A549 (cell line): ENCODE measurements around the gene HEXIM1.

ENCODE experiments used
- CEBPB ChIP-seq, 2 experiments: fragments of >200 bp in 1 of 2; sonication (Bioruptor Twin) in 1 of 2; formaldehyde crosslinking in 1 of 2; IDR thresholded peaks; 2 replicates each; pipeline ENCODE4 v1.6.1; 2012 to 2016
- HDAC2 ChIP-seq: fragments of 200-600 bp; sonication (generic); IDR thresholded peaks from 2 replicates; pipeline ENCODE4 v1.6.1; 2016
- KDM5A ChIP-seq: fragments of 200-600 bp; sonication (generic); IDR thresholded peaks from 2 replicates; pipeline ENCODE4 v1.6.1; 2016; ENCODE audit warnings: antibody characterized with exemption, mild to moderate bottlenecking
- TFCP2L1 ChIP-seq: fragments of 250-450 bp; sonication (Bioruptor Pico); IDR thresholded peaks from 2 replicates; pipeline ENCODE4 v1.5.0; 2021; ENCODE audit warnings: mild to moderate bottlenecking
- ZC3H11A ChIP-seq: fragments of 450-650 bp; IDR thresholded peaks from 2 replicates; pipeline ENCODE4 v1.6.1; 2014; ENCODE audit warnings: antibody characterized with exemption, mild to moderate bottlenecking
- TF ChIP-seq, protein P1 (sequence below): fragments of 200-600 bp; sonication (generic); IDR thresholded peaks from 2 replicates; pipeline ENCODE4 v1.6.1; 2016; ENCODE audit warnings: antibody characterized with exemption, mild to moderate bottlenecking, moderate library complexity
- TF ChIP-seq, protein P2 (sequence below): fragments of >200 bp; sonication (Bioruptor Twin); formaldehyde crosslinking; IDR thresholded peaks from 3 replicates; pipeline ENCODE4 v1.5.1; 2016
- TF ChIP-seq, protein P3 (sequence below): fragments of 150-350 bp; IDR thresholded peaks from 2 replicates; pipeline ENCODE4 v1.6.1; 2014; ENCODE audit warnings: low read depth, mild to moderate bottlenecking, low read length

DNA sequence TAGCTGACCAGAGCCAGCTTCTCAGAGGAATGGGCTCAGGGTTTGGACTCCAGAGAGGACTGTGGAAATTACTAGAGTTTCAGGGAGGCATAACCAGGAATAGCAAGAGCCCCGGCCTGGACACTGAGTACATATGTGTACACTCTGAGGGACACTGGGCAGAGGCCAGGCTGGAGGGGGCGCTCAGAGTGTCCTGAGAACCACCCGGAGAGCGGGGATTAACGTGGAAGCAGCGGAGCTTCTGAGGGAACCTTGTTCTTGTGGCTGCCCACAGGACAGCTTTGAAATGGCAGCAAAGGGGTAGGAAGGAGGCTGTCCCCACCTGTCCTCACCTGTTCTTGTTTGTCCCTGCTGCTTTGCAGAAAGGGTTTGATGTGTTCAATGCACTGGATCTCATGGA, 43.8 kb upstream of the HEXIM1 start:
- TF ChIP-seq TFCP2L1 (CRISPR knock-in tag) (no peak), HDAC2 (no peak), KDM5A (no peak), ZC3H11A (no peak), CEBPB (IDR thresholded peaks at IDR 0.05) (no peak)
- TF ChIP-seq, protein P1, sequence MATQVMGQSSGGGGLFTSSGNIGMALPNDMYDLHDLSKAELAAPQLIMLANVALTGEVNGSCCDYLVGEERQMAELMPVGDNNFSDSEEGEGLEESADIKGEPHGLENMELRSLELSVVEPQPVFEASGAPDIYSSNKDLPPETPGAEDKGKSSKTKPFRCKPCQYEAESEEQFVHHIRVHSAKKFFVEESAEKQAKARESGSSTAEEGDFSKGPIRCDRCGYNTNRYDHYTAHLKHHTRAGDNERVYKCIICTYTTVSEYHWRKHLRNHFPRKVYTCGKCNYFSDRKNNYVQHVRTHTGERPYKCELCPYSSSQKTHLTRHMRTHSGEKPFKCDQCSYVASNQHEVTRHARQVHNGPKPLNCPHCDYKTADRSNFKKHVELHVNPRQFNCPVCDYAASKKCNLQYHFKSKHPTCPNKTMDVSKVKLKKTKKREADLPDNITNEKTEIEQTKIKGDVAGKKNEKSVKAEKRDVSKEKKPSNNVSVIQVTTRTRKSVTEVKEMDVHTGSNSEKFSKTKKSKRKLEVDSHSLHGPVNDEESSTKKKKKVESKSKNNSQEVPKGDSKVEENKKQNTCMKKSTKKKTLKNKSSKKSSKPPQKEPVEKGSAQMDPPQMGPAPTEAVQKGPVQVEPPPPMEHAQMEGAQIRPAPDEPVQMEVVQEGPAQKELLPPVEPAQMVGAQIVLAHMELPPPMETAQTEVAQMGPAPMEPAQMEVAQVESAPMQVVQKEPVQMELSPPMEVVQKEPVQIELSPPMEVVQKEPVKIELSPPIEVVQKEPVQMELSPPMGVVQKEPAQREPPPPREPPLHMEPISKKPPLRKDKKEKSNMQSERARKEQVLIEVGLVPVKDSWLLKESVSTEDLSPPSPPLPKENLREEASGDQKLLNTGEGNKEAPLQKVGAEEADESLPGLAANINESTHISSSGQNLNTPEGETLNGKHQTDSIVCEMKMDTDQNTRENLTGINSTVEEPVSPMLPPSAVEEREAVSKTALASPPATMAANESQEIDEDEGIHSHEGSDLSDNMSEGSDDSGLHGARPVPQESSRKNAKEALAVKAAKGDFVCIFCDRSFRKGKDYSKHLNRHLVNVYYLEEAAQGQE: no peak
- TF ChIP-seq, protein P2, sequence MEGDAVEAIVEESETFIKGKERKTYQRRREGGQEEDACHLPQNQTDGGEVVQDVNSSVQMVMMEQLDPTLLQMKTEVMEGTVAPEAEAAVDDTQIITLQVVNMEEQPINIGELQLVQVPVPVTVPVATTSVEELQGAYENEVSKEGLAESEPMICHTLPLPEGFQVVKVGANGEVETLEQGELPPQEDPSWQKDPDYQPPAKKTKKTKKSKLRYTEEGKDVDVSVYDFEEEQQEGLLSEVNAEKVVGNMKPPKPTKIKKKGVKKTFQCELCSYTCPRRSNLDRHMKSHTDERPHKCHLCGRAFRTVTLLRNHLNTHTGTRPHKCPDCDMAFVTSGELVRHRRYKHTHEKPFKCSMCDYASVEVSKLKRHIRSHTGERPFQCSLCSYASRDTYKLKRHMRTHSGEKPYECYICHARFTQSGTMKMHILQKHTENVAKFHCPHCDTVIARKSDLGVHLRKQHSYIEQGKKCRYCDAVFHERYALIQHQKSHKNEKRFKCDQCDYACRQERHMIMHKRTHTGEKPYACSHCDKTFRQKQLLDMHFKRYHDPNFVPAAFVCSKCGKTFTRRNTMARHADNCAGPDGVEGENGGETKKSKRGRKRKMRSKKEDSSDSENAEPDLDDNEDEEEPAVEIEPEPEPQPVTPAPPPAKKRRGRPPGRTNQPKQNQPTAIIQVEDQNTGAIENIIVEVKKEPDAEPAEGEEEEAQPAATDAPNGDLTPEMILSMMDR: no peak
- TF ChIP-seq, protein P3, sequence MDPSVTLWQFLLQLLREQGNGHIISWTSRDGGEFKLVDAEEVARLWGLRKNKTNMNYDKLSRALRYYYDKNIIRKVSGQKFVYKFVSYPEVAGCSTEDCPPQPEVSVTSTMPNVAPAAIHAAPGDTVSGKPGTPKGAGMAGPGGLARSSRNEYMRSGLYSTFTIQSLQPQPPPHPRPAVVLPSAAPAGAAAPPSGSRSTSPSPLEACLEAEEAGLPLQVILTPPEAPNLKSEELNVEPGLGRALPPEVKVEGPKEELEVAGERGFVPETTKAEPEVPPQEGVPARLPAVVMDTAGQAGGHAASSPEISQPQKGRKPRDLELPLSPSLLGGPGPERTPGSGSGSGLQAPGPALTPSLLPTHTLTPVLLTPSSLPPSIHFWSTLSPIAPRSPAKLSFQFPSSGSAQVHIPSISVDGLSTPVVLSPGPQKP: no peak
